GM23338 (cell line): ENCODE results near the gene DPP10. TPM values are rescaled to one million over a fixed set of nuclear protein-coding genes. Genes with fewer than 3 reads are reported as not detected.

Experiments
- ATAC-seq: fragments of 200-7000 bp; cut with Tn5 transposase; 3 replicates; pipeline ENCODE4 v1.9.1; 2020
- DNase-seq: peaks from one replicate; pipeline ENCODE4 v3.0.0-alpha.2; 2015; ENCODE audit warnings: low spot score
- H2AFZ ChIP-seq: fragments of 200-600 bp; sonication (generic); 2 replicates; pipeline ENCODE4 v1.8.0; 2016; ENCODE audit warnings: antibody characterized with exemption, mild to moderate bottlenecking, moderate library complexity
- H3F3A ChIP-seq: fragments of 200-600 bp; sonication (generic); replicated peaks from 2 replicates; pipeline ENCODE4 v1.8.0; 2017; ENCODE audit warnings: antibody characterized with exemption, mixed run types, low read depth
- H3K27ac ChIP-seq: fragments of 200-600 bp; sonication (generic); 2 replicates; pipeline ENCODE4 v1.6.1; 2016; ENCODE audit warnings: low read depth
- H3K27me3 ChIP-seq: fragments of 200-600 bp; sonication (generic); 2 replicates; pipeline ENCODE4 v1.8.0; 2016; ENCODE audit warnings: mild to moderate bottlenecking, mixed run types, moderate library complexity; ENCODE audit not compliant: insufficient read depth
- H3K36me3 ChIP-seq: fragments of 200-600 bp; sonication (generic); 2 replicates; pipeline ENCODE4 v1.8.0; 2016; ENCODE audit warnings: mild to moderate bottlenecking; ENCODE audit not compliant: insufficient read depth
- H3K4me1 ChIP-seq: fragments of 200-600 bp; sonication (generic); 2 replicates; pipeline ENCODE4 v1.8.0; 2016; ENCODE audit warnings: mild to moderate bottlenecking, moderate library complexity; ENCODE audit not compliant: insufficient read depth
- H3K4me2 ChIP-seq: fragments of 200-600 bp; sonication (generic); 2 replicates; pipeline ENCODE4 v1.7.1; 2017; ENCODE audit warnings: mixed run types
- H3K4me3 ChIP-seq: fragments of 200-600 bp; sonication (generic); 2 replicates; pipeline ENCODE4 v1.6.1; 2016; ENCODE audit warnings: mixed run types
- H3K79me2 ChIP-seq: fragments of 200-600 bp; sonication (generic); replicated peaks from 2 replicates; pipeline ENCODE4 v1.8.0; 2017; ENCODE audit warnings: mild to moderate bottlenecking; ENCODE audit not compliant: insufficient read depth
- H3K9me2 ChIP-seq: fragments of 200-600 bp; sonication (generic); 2 replicates; pipeline ENCODE4 v1.8.0; 2017; ENCODE audit not compliant: insufficient read depth
- H4K20me1 ChIP-seq: fragments of 200-600 bp; sonication (generic); replicated peaks from 2 replicates; pipeline ENCODE4 v1.8.0; 2017; ENCODE audit warnings: mild to moderate bottlenecking; ENCODE audit not compliant: insufficient read depth
- H3K27ac Mint-ChIP-seq: 2 replicates; pipeline ENCODE4 v1.8.0; 2020; ENCODE audit warnings: inconsistent platforms, mild to moderate bottlenecking, moderate library complexity, mixed read lengths
- H3K27me3 Mint-ChIP-seq: 3 replicates; pipeline ENCODE4 v1.8.0; 2022; ENCODE audit warnings: low read depth, mild to moderate bottlenecking, moderate library complexity, mixed read lengths, inconsistent platforms; ENCODE audit not compliant: insufficient read depth, poor library complexity
- H3K36me3 Mint-ChIP-seq: 3 replicates; pipeline ENCODE4 v1.8.0; 2021; ENCODE audit warnings: low read depth, mild to moderate bottlenecking, inconsistent platforms, moderate library complexity, mixed read lengths
- H3K4me1 Mint-ChIP-seq: 3 replicates; pipeline ENCODE4 v1.8.0; 2020; ENCODE audit warnings: mild to moderate bottlenecking, inconsistent platforms, mixed read lengths
- H3K4me3 Mint-ChIP-seq: 3 replicates; pipeline ENCODE4 v1.8.0; 2021; ENCODE audit warnings: moderate library complexity, mild to moderate bottlenecking, inconsistent platforms, mixed read lengths
- H3K9me3 Mint-ChIP-seq: 3 replicates; pipeline ENCODE4 v1.8.0; 2020; ENCODE audit warnings: moderate library complexity, mild to moderate bottlenecking, inconsistent platforms, mixed read lengths
- CREB1 ChIP-seq: fragments of 250-450 bp; sonication (Bioruptor Pico); IDR thresholded peaks from 2 replicates; pipeline ENCODE4 v1.5.0; 2020; ENCODE audit warnings: low read depth, mild to moderate bottlenecking, moderate library complexity
- EZH2 ChIP-seq: fragments of 200-600 bp; sonication (generic); IDR thresholded peaks from one replicate; pipeline ENCODE4 v1.8.0; 2017; ENCODE audit warnings: antibody characterized with exemption, mild to moderate bottlenecking, low read depth; ENCODE audit not compliant: unreplicated experiment
- EZH2phosphoT487 ChIP-seq: fragments of 200-600 bp; sonication (generic); IDR thresholded peaks from one replicate; pipeline ENCODE4 v1.8.1; 2018; ENCODE audit warnings: antibody characterized with exemption; ENCODE audit not compliant: unreplicated experiment
- JUNB ChIP-seq: IDR thresholded peaks from one replicate; pipeline ENCODE4 v1.6.1; 2016; ENCODE audit warnings: antibody characterized with exemption; ENCODE audit not compliant: unreplicated experiment
- NANOG ChIP-seq: IDR thresholded peaks from 2 replicates; pipeline ENCODE4 v1.6.1; 2016; ENCODE audit warnings: antibody characterized with exemption, borderline replicate concordance
- POLR2AphosphoS5 ChIP-seq: IDR thresholded peaks from 2 replicates; pipeline ENCODE4 v1.6.1; 2016; ENCODE audit warnings: antibody characterized with exemption, low read depth
- STAT1 ChIP-seq: IDR thresholded peaks from one replicate; pipeline ENCODE4 v1.6.1; 2016; ENCODE audit warnings: antibody characterized with exemption; ENCODE audit not compliant: unreplicated experiment
- ZNF331 ChIP-seq: fragments of 250-450 bp; sonication (Bioruptor Pico); IDR thresholded peaks from 2 replicates; pipeline ENCODE4 v1.5.0; 2020; ENCODE audit warnings: low read depth, mild to moderate bottlenecking, moderate library complexity
- polyA plus RNA-seq: library from polyadenylated mRNA; unstranded; fragments of >200 nt; fragmentation: Nextera tagmentation; extraction: Ambion mirVana; gene quantifications from 2 replicates; pipeline ENCODE4 v1.2.1, GENCODE V29; 2016
- total RNA-seq: library from RNA; depleted of rRNA; stranded (reverse); fragments of >200 nt; shearing (Covaris generic); gene quantifications from 2 replicates; pipeline ENCODE4 v1.2.3, GENCODE V29; 2014
- TF ChIP-seq, protein P1 (sequence below), 2 experiments: fragments of 200-600 bp in 1 of 2; sonication (generic) in 1 of 2; conservative IDR thresholded peaks; 2 replicates each; pipeline versions ENCODE4 v1.5.1 to v1.6.1; 2016 to 2017; ENCODE audit warnings: antibody characterized with exemption in 2 of 2, low read depth in 2 of 2, mild to moderate bottlenecking in 2 of 2, moderate library complexity in 1 of 2
- TF ChIP-seq, protein P2 (sequence below): IDR thresholded peaks from one replicate; pipeline ENCODE4 v1.6.1; 2018; ENCODE audit warnings: antibody characterized with exemption; ENCODE audit not compliant: unreplicated experiment
- TF ChIP-seq, protein P3 (sequence below): IDR thresholded peaks from 2 replicates; pipeline ENCODE4 v1.6.1; 2016; ENCODE audit warnings: antibody characterized with exemption

The DPP10 gene
- total and polyA plus RNA-seq, 2 experiments from 2014 or later = 3.6 to 14.8 TPM

DNA sequence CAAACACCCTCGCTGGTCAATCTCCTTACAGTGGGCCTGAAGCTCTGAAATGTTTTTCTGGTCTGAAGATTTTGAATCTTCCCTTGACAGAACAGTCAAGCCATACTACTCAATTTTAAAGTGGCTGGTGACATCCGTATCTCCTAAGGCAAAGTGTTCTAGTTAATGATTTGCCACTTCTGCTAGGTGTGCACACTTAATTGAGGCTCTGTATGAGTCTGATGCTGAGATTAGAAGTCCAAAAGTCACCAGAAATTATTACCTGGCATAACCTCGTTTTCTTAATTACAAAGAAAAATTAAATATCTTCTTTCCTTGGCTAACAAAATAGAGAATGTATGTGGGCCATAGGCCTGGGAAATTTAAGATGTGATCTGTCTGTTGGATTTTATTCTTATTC lies 104.1 kb downstream of the DPP10 start:
- no peak overlapping the region for H3K27ac Mint-ChIP-seq
- Histone ChIP-seq H3K4me2 (no peak overlapping the region), H3K36me3 (no peaks in the 10 kb centered on the region), H3K9me2 (no peaks in the 10 kb centered on the region), H3K27ac (no peak overlapping the region), H3K79me2 (no peaks in the 10 kb centered on the region), H3F3A (no peaks in the 10 kb centered on the region), H4K20me1 (no peaks in the 10 kb centered on the region), H2AFZ (no peak overlapping the region), H3K4me1 (no peaks in the 10 kb centered on the region), H3K27me3 (no peaks in the 10 kb centered on the region), H3K4me3 (no peak overlapping the region)
- peaks cover 3% of the 10 kb centered on the region for H3K27me3 Mint-ChIP-seq
- peaks cover 8% of the 10 kb centered on the region for H3K9me3 Mint-ChIP-seq
- ATAC-seq (no peak), DNase-seq (no peak)
- TF ChIP-seq JUNB (no peak), STAT1 (no peak), ZNF331 (no peak), EZH2 (no peak), CREB1 (CRISPR knock-in tag) (no peak), NANOG (no peak), EZH2phosphoT487 (no peak), POLR2AphosphoS5 (no peak)
- TF ChIP-seq, protein P1, sequence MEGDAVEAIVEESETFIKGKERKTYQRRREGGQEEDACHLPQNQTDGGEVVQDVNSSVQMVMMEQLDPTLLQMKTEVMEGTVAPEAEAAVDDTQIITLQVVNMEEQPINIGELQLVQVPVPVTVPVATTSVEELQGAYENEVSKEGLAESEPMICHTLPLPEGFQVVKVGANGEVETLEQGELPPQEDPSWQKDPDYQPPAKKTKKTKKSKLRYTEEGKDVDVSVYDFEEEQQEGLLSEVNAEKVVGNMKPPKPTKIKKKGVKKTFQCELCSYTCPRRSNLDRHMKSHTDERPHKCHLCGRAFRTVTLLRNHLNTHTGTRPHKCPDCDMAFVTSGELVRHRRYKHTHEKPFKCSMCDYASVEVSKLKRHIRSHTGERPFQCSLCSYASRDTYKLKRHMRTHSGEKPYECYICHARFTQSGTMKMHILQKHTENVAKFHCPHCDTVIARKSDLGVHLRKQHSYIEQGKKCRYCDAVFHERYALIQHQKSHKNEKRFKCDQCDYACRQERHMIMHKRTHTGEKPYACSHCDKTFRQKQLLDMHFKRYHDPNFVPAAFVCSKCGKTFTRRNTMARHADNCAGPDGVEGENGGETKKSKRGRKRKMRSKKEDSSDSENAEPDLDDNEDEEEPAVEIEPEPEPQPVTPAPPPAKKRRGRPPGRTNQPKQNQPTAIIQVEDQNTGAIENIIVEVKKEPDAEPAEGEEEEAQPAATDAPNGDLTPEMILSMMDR (conservative IDR thresholded peaks at IDR 0.05; ENCODE audit: low read depth in 2 of 2) = no peak
- TF ChIP-seq, protein P2, sequence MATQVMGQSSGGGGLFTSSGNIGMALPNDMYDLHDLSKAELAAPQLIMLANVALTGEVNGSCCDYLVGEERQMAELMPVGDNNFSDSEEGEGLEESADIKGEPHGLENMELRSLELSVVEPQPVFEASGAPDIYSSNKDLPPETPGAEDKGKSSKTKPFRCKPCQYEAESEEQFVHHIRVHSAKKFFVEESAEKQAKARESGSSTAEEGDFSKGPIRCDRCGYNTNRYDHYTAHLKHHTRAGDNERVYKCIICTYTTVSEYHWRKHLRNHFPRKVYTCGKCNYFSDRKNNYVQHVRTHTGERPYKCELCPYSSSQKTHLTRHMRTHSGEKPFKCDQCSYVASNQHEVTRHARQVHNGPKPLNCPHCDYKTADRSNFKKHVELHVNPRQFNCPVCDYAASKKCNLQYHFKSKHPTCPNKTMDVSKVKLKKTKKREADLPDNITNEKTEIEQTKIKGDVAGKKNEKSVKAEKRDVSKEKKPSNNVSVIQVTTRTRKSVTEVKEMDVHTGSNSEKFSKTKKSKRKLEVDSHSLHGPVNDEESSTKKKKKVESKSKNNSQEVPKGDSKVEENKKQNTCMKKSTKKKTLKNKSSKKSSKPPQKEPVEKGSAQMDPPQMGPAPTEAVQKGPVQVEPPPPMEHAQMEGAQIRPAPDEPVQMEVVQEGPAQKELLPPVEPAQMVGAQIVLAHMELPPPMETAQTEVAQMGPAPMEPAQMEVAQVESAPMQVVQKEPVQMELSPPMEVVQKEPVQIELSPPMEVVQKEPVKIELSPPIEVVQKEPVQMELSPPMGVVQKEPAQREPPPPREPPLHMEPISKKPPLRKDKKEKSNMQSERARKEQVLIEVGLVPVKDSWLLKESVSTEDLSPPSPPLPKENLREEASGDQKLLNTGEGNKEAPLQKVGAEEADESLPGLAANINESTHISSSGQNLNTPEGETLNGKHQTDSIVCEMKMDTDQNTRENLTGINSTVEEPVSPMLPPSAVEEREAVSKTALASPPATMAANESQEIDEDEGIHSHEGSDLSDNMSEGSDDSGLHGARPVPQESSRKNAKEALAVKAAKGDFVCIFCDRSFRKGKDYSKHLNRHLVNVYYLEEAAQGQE = no peak
- TF ChIP-seq, protein P3, sequence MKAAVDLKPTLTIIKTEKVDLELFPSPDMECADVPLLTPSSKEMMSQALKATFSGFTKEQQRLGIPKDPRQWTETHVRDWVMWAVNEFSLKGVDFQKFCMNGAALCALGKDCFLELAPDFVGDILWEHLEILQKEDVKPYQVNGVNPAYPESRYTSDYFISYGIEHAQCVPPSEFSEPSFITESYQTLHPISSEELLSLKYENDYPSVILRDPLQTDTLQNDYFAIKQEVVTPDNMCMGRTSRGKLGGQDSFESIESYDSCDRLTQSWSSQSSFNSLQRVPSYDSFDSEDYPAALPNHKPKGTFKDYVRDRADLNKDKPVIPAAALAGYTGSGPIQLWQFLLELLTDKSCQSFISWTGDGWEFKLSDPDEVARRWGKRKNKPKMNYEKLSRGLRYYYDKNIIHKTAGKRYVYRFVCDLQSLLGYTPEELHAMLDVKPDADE = no peak
- H3K4me1 Mint-ChIP-seq = peaks cover 9% of the 10 kb centered on the region; the same call in 2 of the 3 replicates
- no peaks in the 10 kb centered on the region for H3K36me3 Mint-ChIP-seq
- H3K4me3 Mint-ChIP-seq = no peak overlapping the region
